Muscle of leg (tissue), 11 donors: Measurements from ENCODE around the gene BAIAP2. TPM values are rescaled to one million over a fixed set of nuclear protein-coding genes. Genes with fewer than 3 reads are reported as not detected.
"Not testable (repeated sequence)": the region's sequence is repeated elsewhere in the genome, so short reads cannot be mapped to it uniquely, and the experiment has no call there.

ENCODE experiments used
- DNase-seq: peaks from one replicate; pipeline ENCODE4 v3.0.0; 2013
- H3K27ac ChIP-seq: one replicate; pipeline ENCODE4 v1.5.1; 2013; ENCODE audit warnings: mild to moderate bottlenecking, low read length, control low read depth
- H3K27me3 ChIP-seq: one replicate; pipeline ENCODE4 v1.6.1; 2013; ENCODE audit warnings: low read length; ENCODE audit not compliant: control insufficient read depth, insufficient read depth
- H3K36me3 ChIP-seq: one replicate; pipeline ENCODE4 v1.6.1; 2013; ENCODE audit warnings: low read length; ENCODE audit not compliant: control insufficient read depth, insufficient read depth
- H3K4me1 ChIP-seq: one replicate; pipeline ENCODE4 v1.6.1; 2013; ENCODE audit warnings: low read length; ENCODE audit not compliant: control insufficient read depth, insufficient read depth
- H3K4me3 ChIP-seq: one replicate; pipeline ENCODE4 v1.5.1; 2013; ENCODE audit warnings: low read length, control low read depth
- H3K9me3 ChIP-seq: replicated peaks from 2 replicates; pipeline ENCODE4 v1.6.1; 2013; ENCODE audit warnings: low read depth, low read length; ENCODE audit not compliant: control insufficient read depth
- WGBS: methylation state at CpG from one replicate; pipeline ENCODE4 v1.1.5; 2013; ENCODE audit warnings: missing lambda C conversion rate; ENCODE audit not compliant: insufficient coverage; 5-methylcytosine and 5-hydroxymethylcytosine counted together
- polyA plus RNA-seq, 8 donors: library from polyadenylated mRNA; unstranded; fragments of 120-200 nt; gene quantifications; one replicate each; pipeline versions ENCODE4 v1.2.1 to v1.2.3, GENCODE V29; 2013; ENCODE audit warnings: inconsistent platforms in 1 of 8, low replicate concordance in 1 of 8; ENCODE audit not compliant: insufficient read length in 8 of 8, insufficient read depth in 1 of 8
- total RNA-seq: library from RNA; stranded (reverse); fragments of 120-200 nt; gene quantifications from one replicate; pipeline ENCODE4 v1.2.4, GENCODE V29; 2013

The BAIAP2 gene
- total and polyA plus RNA-seq, 9 donors = 11.6 to 24.7 (median 17.1) TPM

DNA sequence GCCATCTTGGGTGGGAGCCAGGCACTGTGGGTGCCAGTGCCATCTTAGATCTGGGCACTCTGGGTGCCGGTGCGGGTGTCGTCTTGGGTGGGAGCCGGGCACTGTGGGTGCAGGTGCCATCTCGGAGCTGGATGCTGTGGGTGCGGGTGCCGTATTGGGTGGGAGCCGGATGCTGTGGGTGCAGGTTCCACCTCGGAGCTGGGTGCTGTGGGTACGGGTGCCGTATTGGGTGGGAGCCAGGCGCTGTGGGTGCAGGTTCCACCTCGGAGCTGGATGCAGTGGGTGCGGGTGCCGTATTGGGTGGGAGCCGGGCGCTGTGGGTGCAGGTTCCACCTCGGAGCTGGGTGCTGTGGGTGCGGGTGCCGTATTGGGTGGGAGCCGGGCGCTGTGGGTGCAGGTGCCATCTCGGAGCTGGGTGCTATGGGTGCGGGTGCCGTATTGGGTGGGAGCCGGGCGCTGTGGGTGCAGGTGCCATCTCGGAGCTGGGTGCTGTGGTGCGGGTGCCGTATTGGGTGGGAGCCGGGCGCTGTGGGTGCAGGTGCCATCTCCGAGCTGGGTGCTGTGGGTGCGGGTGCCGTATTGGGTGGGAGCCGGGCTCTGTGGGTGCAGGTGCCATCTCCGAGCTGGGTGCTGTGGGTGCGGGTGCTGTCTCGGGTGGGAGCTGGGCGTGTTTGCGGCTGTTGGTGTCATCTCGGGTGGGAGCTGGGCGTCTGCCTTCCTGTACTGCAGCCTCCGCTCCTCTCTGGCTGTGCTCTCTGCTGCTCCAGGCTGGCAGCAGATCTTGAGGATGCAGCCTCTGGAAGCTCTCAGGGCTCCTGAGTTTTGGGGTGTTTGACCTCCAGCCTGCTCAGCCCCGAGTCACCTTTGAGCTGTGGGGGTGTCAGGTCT is 43.3 kb downstream of the BAIAP2 start:
- H3K27me3 ChIP-seq, H3K4me3 ChIP-seq, DNase-seq, H3K9me3 ChIP-seq, H3K36me3 ChIP-seq, H3K27ac ChIP-seq: not testable (repeated sequence)
- 97% methylated on average over 36 of the region's 45 CpGs for WGBS
- H3K4me1 ChIP-seq = peaks cover 44% of the 10 kb centered on the region

DNA sequence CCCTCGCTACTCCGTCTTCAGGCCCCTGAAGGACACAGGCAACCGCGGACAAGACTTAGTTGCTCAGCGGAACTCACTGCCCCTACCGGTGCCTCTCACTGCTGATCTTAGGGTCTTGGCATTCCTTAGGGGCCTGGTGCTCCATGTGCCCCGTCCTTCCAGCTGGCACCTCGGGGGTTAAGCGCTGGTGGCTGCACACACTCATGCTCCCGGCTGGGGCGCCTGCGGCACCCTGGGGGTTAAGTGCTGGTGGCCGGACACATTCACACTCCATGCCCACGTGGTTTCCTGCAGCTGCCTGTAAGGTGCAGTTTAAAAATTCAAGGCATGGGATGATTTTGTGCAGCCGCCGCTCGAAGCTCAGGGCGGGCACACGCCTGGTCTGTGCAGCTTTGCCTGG is 45.1 kb downstream of the BAIAP2 start:
- DNase-seq = no peak
- no peak overlapping the region for H3K4me3 ChIP-seq

DNA sequence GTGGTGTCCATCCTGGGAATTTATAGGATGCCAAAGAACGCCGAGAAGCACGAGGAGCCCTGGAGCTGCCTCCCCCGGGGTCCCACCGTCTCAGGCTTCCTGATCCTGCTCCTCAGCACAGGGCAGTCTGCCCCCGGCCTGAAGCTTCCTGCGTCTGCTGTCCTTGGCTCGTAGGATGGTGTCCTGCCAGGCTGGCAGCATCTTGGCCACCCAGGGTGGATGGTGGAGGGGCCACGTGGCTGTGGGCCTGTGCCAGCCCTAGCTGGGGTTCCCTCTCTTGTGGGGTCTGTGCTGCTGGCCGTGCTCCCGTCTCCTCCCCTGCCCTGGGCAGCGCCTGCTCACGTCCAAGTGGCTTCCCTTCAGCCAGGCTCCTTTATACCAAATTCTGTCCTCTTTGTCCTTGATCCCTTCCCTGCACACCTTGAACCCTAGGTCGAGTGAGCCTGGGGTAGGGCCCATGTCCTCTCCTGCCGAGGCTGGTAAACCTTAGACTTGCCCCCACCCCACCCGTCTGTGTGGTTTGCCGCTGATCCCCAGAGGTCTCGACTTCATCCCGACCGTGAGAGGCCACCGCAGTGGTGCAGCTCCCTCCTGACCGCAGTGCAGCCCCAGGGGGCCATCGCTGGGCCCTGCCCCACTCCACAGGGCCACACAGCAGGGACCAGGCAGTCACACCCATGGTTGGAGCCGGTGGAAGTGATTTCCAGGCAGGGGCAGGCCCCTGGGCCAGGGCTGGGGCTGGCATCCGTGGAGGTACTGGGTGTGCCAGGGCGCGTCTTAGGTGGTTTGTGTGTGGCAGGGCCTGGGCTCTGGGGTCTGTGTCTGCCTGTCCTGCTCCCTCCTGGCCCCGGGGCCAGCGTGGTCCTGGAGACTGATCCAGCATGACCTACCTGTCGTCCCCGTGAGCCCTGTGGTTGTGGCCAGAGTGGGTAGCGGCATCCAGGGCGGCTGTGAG is 46.5 kb downstream of the BAIAP2 start:
- Histone ChIP-seq H3K27me3 (peaks cover 2% of the 10 kb centered on the region), H3K36me3 (peaks cover 14% of the 10 kb centered on the region), H3K9me3 (no peaks in the 10 kb centered on the region), H3K4me3 (no peak overlapping the region), H3K4me1 (peaks cover 55% of the 10 kb centered on the region), H3K27ac (peak overlapping the region; percentile 3)
- DNase-seq = no peak
- 85% methylated on average over 29 of the region's 33 CpGs for WGBS

More for the DNA sequence above, 45.1 kb downstream of the BAIAP2 start:
- Histone ChIP-seq H3K9me3 (no peaks in the 10 kb centered on the region), H3K27ac (no peak overlapping the region), H3K36me3 (peaks cover 5% of the 10 kb centered on the region), H3K27me3 (peaks cover 2% of the 10 kb centered on the region), H3K4me1 (peaks cover 58% of the 10 kb centered on the region)
- 40% methylated on average over 18 of the region's 19 CpGs for WGBS

DNA sequence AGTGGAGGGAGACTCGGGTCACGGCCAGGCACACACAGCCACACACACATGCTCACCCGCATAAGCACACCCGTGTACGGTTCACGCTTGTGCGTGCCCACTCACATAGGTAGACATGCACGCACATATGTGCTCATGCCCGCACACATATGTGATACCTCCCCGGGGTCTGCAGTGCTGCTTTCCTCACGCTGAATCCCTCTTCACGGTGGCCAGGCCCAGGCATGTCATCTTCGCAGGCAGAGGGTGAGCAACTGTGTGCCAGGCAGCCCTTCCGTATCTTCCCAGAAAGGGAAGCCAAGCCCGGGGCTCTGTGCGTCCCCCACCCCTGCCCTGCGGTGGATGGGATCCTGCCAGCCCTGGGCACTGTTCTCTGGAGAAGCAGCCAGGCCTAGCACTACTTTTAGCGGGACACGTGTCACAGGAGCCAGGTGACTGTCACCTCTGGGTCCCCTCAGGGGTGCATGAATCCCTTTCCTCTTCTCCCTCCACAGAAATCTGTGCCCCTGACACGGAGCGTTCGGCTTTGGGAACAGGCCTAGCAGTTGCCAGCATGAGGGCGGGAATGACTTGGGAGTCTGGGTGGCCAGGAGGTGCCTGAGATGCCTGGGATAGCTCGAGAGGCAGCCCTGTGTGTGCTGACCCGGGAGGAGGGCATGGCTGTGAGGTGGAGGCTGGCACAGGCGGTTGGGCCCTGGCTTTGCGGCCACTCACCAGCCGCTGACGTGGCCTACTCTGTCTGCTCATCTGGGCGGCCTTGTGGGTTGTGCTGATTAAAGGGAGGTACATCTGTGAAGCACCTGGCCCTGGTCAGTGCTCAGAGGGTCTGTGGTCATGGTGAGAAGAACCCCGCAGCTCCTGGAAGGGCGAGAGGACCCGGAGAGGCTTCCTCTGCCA is 47.5 kb downstream of the BAIAP2 start:
- no peak for DNase-seq
- peaks cover 20% of the 10 kb centered on the region for H3K36me3 ChIP-seq
- peak overlapping the region; percentile 71 for H3K27ac ChIP-seq
- peaks cover 54% of the 10 kb centered on the region for H3K4me1 ChIP-seq
- H3K27me3 ChIP-seq = peaks cover 2% of the 10 kb centered on the region
- no peak overlapping the region for H3K4me3 ChIP-seq
- no peaks in the 10 kb centered on the region for H3K9me3 ChIP-seq
- WGBS = 83% methylated on average over 30 of the region's 33 CpGs

DNA sequence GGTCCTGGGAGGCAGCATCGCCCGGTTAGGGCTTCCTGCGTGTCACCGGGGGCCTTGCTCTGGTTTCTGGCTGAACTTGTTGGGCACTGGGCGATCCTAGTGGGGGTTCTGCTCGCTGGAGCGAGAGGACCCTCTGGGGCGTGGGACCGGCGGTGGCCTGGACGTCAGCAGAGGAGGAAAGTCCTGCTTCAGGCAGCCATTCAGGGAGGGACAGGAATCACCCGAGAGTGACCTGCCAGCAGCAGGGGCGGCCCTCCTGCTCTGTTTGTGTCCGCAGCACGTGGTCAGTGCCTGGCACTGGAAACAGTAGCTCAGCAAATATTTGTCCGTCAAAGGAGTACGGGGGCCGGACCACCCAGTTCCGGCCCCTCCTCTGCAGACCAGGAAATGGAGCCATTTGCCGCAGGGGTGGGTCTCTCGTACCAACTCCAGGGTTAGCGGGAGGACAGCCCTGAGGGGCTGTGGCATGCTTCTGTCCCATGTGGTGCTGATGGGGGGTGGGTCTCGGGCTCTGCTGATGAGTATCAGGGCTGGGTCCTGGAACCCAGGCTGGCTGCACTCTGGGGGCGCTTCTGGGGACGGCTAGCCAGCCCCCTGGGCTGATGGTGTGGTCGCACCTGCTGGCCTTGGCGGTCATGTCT is 48.3 kb downstream of the BAIAP2 start:
- H3K9me3 ChIP-seq = no peaks in the 10 kb centered on the region
- H3K27ac ChIP-seq = peak overlapping the region; percentile 71
- no peak overlapping the region for H3K4me3 ChIP-seq
- peak; percentile 44 for DNase-seq
- peaks cover 54% of the 10 kb centered on the region for H3K4me1 ChIP-seq
- H3K36me3 ChIP-seq = peaks cover 27% of the 10 kb centered on the region
- H3K27me3 ChIP-seq = peaks cover 2% of the 10 kb centered on the region
- WGBS = 66% methylated on average over 23 of the region's 27 CpGs

DNA sequence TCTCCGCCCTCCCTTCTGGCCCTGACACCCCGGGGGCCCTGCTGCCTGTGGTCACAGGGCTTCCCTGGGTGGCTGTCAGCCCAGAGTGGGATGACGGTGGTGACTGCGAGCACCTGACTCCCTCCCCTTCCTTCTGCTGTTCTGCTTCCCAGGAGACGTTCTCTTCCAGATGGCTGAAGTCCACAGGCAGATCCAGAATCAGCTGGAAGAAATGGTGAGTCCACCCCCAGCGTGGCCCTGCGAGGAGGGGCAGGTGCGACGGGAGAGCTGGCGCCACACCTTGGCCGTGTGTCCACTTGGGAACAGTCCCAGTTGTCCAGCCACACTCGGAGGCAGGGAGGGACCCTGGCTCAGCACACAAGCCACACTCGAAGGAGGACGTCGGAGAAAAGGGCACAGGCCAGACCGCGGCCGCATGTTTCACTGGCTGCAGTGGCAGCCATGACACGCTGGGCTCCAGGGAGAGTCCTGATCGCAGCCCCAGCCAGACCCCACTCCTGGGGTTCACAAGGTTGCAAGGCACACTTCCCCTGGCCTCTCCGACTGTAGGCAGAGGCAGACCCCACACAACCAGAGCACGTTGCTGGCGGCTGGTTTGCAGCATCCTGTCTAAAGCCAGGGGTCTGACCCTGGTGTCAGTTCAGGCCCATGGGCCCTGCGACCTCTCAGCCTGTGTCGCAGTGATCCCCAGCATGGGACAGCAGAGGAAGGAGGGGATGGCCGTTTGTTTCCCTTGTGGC is 49.9 kb downstream of the BAIAP2 start:
- WGBS = 44% methylated on average over 19 of the region's 26 CpGs
- Histone ChIP-seq H3K27me3 (no peaks in the 10 kb centered on the region), H3K9me3 (no peaks in the 10 kb centered on the region), H3K4me1 (peaks cover 55% of the 10 kb centered on the region), H3K27ac (no peak overlapping the region), H3K36me3 (peaks cover 27% of the 10 kb centered on the region), H3K4me3 (no peak overlapping the region)
- DNase-seq = peak; percentile 72

DNA sequence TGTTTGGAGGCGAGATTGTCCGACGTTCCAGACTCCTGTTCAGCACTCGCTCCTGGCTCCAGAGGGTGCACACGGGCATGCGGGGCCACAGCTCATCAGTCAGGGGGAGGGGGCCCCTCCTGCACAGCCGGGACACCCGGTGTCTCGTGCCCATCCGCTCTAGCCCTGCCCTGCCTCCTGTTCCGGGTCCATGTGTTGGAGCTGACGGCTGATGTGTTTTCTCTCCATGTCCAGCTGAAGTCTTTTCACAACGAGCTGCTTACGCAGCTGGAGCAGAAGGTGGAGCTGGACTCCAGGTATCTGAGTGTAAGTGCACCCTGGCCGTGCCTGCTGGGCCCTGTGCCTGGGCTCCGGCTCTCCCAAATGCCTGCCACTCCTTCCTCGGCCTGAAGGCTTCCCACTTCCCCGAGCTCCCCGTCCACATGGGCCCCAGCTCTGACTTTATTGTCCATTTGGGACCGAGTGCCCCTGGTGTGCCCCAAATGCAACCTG is 50.5 kb downstream of the BAIAP2 start:
- no peak for DNase-seq
- Histone ChIP-seq H3K27me3 (no peaks in the 10 kb centered on the region), H3K27ac (no peak overlapping the region), H3K4me1 (peaks cover 55% of the 10 kb centered on the region), H3K36me3 (peaks cover 27% of the 10 kb centered on the region), H3K9me3 (no peaks in the 10 kb centered on the region), H3K4me3 (no peak overlapping the region)
- 64% methylated on average over 19 of the region's 20 CpGs for WGBS

DNA sequence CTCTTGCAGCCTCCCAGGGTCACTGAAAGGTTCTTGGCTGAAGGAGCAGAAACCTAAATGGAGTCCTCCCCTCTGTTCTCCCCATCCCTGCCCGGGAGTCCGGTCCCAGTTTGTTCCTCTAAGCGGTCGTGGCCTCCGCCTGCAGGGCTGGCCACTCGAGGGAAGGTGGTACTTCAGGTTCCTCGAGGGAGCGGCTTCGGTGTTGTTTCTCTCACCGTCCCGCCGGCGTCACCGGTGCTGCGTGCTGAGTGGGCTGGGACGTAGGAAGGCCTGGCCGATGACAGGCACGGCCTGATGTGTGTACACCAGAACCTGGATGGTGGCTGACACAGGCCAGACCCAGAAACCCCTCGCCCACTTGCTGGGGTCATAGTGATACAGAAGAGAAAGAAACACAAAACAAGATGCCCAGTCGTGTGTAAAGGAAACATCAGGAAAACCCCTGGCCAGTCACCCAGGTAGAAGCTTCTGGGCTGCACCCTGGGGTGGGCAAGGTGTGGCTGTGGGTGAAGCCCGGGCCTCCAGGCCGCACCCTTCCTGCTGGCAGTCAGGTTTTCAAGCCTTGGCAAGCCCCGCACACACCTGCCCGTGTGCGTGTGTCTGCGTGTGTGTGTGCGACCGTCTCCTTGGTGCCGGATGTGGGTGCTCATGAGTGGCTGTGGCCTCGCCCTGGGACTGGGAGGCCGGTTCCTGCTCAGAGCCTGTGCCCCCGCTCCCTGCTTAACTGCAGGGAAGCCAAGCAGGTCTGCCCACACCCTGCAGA is 52.0 kb downstream of the BAIAP2 start:
- no peaks in the 10 kb centered on the region for H3K9me3 ChIP-seq
- H3K4me3 ChIP-seq = no peak overlapping the region
- no peaks in the 10 kb centered on the region for H3K27me3 ChIP-seq
- no peak for DNase-seq
- H3K4me1 ChIP-seq = peaks cover 53% of the 10 kb centered on the region
- WGBS = 92% methylated on average over 32 of the region's 32 CpGs
- no peak overlapping the region for H3K27ac ChIP-seq
- H3K36me3 ChIP-seq = peaks cover 27% of the 10 kb centered on the region
